Astrocyte (in vitro differentiated cells and primary cell): ENCODE results near the gene BIRC7. TPM values are rescaled to one million over a fixed set of nuclear protein-coding genes. Genes with fewer than 3 reads are reported as not detected.

Experiments used
- DNase-seq: peaks from one replicate; pipeline ENCODE4 v3.0.0-alpha.2; 2010; ENCODE audit warnings: low read depth
- FAIRE-seq: peaks from 2 replicates; lab custom pipeline; 2011; peaks lifted over from hg19 to GRCh38; lab: Jason Lieb, UNC
- H2AFZ ChIP-seq: 2 replicates; pipeline ENCODE4 v1.6.0; 2012; ENCODE audit warnings: low read depth, low read length, inconsistent platforms
- H3K27ac ChIP-seq: 2 replicates; pipeline ENCODE4 v1.5.1; 2011; ENCODE audit warnings: low read depth, low read length, inconsistent platforms
- H3K27me3 ChIP-seq: 2 replicates; pipeline ENCODE4 v1.6.0; 2011; ENCODE audit warnings: low read length, inconsistent platforms; ENCODE audit not compliant: insufficient read depth
- H3K36me3 ChIP-seq: 2 replicates; pipeline ENCODE4 v1.5.1; 2011; ENCODE audit warnings: low read length, inconsistent platforms; ENCODE audit not compliant: insufficient read depth
- H3K4me1 ChIP-seq: 2 replicates; pipeline ENCODE4 v1.5.1; 2011; ENCODE audit warnings: low read length, inconsistent platforms; ENCODE audit not compliant: insufficient read depth
- H3K4me2 ChIP-seq: 2 replicates; pipeline ENCODE4 v1.6.0; 2012; ENCODE audit warnings: low read length, inconsistent platforms
- H3K4me3 ChIP-seq: 2 replicates; pipeline ENCODE4 v1.5.1; 2011; ENCODE audit warnings: low read depth, mild to moderate bottlenecking, low read length, inconsistent platforms; ENCODE audit not compliant: insufficient read depth
- H3K79me2 ChIP-seq: 2 replicates; pipeline ENCODE4 v1.6.0; 2012; ENCODE audit warnings: mild to moderate bottlenecking, low read length, inconsistent platforms; ENCODE audit not compliant: insufficient read depth
- H3K9ac ChIP-seq: 2 replicates; pipeline ENCODE4 v1.6.0; 2012; ENCODE audit warnings: mild to moderate bottlenecking, low read length, inconsistent platforms
- H3K9me3 ChIP-seq: 2 replicates; pipeline ENCODE4 v1.5.1; 2012; ENCODE audit warnings: low read depth, mild to moderate bottlenecking, low read length, inconsistent platforms; ENCODE audit not compliant: insufficient read depth
- H4K20me1 ChIP-seq: 2 replicates; pipeline ENCODE4 v1.6.0; 2012; ENCODE audit warnings: low read length, inconsistent platforms; ENCODE audit not compliant: insufficient read depth
- H3K27ac Mint-ChIP-seq: one replicate; pipeline ENCODE4 v1.8.0; 2021; ENCODE audit warnings: mild to moderate bottlenecking, mixed read lengths; ENCODE audit not compliant: unreplicated experiment
- H3K27me3 Mint-ChIP-seq: one replicate; pipeline ENCODE4 v1.8.0; 2021; ENCODE audit warnings: low read depth, mixed read lengths; ENCODE audit not compliant: unreplicated experiment
- H3K36me3 Mint-ChIP-seq: one replicate; pipeline ENCODE4 v1.8.0; 2021; ENCODE audit warnings: low read depth, mixed read lengths; ENCODE audit not compliant: unreplicated experiment
- H3K4me1 Mint-ChIP-seq: one replicate; pipeline ENCODE4 v1.8.0; 2021; ENCODE audit warnings: low read depth, mixed read lengths; ENCODE audit not compliant: unreplicated experiment
- H3K4me3 Mint-ChIP-seq: one replicate; pipeline ENCODE4 v1.8.0; 2021; ENCODE audit warnings: mild to moderate bottlenecking, moderate library complexity, mixed read lengths; ENCODE audit not compliant: unreplicated experiment
- H3K9me3 Mint-ChIP-seq: one replicate; pipeline ENCODE4 v1.8.0; 2021; ENCODE audit warnings: mild to moderate bottlenecking, mixed read lengths; ENCODE audit not compliant: unreplicated experiment
- EZH2 ChIP-seq: IDR thresholded peaks from 2 replicates; pipeline ENCODE4 v1.6.1; 2012; ENCODE audit warnings: mild to moderate bottlenecking, low read length, inconsistent platforms; ENCODE audit not compliant: insufficient read depth
- total RNA-seq: library from RNA; stranded (reverse); gene quantifications from 2 replicates; pipeline ENCODE4 v1.2.1, GENCODE V29; 2021
- TF ChIP-seq, protein P1 (sequence below): IDR thresholded peaks from 2 replicates; pipeline ENCODE4 v1.5.1; 2011; ENCODE audit warnings: low read depth, mild to moderate bottlenecking, inconsistent platforms, low read length, moderate library complexity; ENCODE audit not compliant: insufficient read depth

Gene BIRC7
- total RNA-seq, 1 donor from 2014 or later: 3.3 TPM

DNA sequence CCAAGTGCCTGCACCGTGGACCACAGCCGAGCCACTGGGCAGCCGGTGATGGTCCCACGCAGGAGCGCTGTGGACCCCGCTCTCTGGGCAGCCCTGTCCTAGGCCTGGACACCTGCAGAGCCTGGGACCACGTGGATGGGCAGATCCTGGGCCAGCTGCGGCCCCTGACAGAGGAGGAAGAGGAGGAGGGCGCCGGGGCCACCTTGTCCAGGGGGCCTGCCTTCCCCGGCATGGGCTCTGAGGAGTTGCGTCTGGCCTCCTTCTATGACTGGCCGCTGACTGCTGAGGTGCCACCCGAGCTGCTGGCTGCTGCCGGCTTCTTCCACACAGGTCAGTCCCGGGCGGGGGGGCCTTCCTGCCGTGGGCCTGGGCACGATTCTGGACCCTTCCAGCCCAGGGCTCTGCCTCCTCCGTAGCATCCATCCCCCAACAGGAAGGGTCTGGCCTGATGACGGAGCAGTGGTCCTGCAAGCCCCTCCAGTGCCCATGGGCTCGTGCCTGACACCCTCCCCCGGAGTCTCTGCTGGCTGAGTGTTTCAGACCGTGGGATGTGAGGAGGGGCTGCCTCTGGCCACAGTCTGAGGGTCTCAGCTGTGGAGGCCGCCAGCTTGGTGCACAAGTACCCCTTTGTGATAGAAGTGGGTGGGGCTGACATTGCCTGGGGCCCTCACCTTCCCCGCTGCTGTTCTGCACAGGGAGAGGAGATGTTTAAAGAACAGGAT is 572 bp downstream of the BIRC7 start:
- H3K9ac ChIP-seq: no peak overlapping the region
- DNase-seq (no peak), FAIRE-seq (no peak)
- H3K4me3 ChIP-seq: no peak overlapping the region
- H3K79me2 ChIP-seq: no peaks in the 10 kb centered on the region
- TF ChIP-seq, protein P1, sequence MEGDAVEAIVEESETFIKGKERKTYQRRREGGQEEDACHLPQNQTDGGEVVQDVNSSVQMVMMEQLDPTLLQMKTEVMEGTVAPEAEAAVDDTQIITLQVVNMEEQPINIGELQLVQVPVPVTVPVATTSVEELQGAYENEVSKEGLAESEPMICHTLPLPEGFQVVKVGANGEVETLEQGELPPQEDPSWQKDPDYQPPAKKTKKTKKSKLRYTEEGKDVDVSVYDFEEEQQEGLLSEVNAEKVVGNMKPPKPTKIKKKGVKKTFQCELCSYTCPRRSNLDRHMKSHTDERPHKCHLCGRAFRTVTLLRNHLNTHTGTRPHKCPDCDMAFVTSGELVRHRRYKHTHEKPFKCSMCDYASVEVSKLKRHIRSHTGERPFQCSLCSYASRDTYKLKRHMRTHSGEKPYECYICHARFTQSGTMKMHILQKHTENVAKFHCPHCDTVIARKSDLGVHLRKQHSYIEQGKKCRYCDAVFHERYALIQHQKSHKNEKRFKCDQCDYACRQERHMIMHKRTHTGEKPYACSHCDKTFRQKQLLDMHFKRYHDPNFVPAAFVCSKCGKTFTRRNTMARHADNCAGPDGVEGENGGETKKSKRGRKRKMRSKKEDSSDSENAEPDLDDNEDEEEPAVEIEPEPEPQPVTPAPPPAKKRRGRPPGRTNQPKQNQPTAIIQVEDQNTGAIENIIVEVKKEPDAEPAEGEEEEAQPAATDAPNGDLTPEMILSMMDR: no peak
- no peak for TF ChIP-seq EZH2
- no peaks in the 10 kb centered on the region for H3K9me3 Mint-ChIP-seq
- no peaks in the 10 kb centered on the region for H3K9me3 ChIP-seq
- H3K27ac Mint-ChIP-seq: no peak overlapping the region
- H3K36me3 Mint-ChIP-seq: no peaks in the 10 kb centered on the region
- H4K20me1 ChIP-seq: no peaks in the 10 kb centered on the region
- H3K4me2 ChIP-seq: no peak overlapping the region
- H3K4me1 Mint-ChIP-seq: peaks cover 20% of the 10 kb centered on the region
- H3K36me3 ChIP-seq: no peaks in the 10 kb centered on the region
- peaks cover 30% of the 10 kb centered on the region for H3K4me1 ChIP-seq
- H2AFZ ChIP-seq: no peak overlapping the region
- no peak overlapping the region for H3K27ac ChIP-seq
- H3K27me3 ChIP-seq: no peaks in the 10 kb centered on the region
- H3K27me3 Mint-ChIP-seq: no peaks in the 10 kb centered on the region
- no peak overlapping the region for H3K4me3 Mint-ChIP-seq

DNA sequence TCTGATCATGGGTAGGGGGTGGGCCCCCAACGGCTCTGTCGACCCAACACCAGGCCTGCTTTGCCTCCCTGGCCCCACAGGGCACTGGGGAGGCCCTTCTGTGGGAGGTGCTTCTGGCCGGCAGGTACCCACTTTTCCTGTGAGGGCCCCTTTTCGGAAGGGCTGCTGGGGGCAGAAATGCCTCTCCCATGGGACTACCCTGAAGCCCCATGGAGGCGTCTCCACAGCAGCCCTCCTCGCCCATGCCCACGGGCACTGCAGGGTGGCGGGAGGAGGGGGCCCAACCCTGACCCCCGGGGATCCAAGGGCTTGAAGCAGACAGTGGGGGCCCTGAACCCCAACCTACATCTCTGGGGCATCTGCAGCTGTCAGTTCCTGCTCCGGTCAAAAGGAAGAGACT is 2.3 kb downstream of the BIRC7 start:
- H3K36me3 Mint-ChIP-seq: peaks cover 4% of the 10 kb centered on the region
- Histone ChIP-seq H4K20me1 (no peaks in the 10 kb centered on the region), H3K9me3 (no peaks in the 10 kb centered on the region), H3K27ac (no peak overlapping the region), H2AFZ (no peak overlapping the region), H3K4me3 (no peak overlapping the region), H3K27me3 (no peaks in the 10 kb centered on the region), H3K36me3 (no peaks in the 10 kb centered on the region), H3K4me1 (peaks cover 16% of the 10 kb centered on the region), H3K9ac (no peak overlapping the region), H3K4me2 (no peak overlapping the region), H3K79me2 (no peaks in the 10 kb centered on the region)
- H3K4me3 Mint-ChIP-seq: no peak overlapping the region
- H3K9me3 Mint-ChIP-seq: no peaks in the 10 kb centered on the region
- FAIRE-seq: no peak
- H3K4me1 Mint-ChIP-seq: peaks cover 3% of the 10 kb centered on the region
- H3K27ac Mint-ChIP-seq: no peak overlapping the region
- no peak for TF ChIP-seq EZH2
- TF ChIP-seq, protein P1: no peak
- no peaks in the 10 kb centered on the region for H3K27me3 Mint-ChIP-seq
- no peak for DNase-seq

DNA sequence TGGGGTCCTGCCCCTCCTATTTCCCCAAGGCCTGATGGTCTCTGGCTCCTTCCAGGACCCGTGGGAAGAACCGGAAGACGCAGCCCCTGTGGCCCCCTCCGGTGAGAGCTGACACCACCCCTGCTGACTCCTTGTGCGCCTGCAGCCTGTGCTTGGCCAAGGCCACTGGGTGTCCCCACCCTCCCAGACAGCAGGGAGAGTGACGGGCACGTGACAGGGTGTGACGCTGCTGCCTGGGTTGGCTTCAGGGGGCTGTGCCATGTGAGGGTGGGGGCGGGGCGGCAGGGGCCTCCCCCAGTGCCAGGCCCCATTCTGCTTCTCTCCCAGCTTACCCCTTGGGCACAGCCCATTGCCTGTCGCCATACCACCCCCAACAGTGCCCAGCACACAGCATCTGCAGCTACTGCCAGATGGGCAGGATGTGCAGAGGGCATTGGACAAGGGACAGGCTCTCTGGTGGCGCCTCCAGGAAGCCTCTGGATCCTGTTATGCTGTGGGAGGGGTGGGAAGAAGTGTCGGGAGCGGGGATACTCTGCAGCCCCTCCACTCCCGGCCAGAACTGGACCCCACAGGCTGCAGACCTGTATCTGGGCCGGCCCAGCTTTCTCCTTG is 2.9 kb downstream of the BIRC7 start:
- H2AFZ ChIP-seq: no peak overlapping the region
- no peak overlapping the region for H3K27ac ChIP-seq
- H3K36me3 Mint-ChIP-seq: peaks cover 4% of the 10 kb centered on the region
- H3K4me1 Mint-ChIP-seq: no peaks in the 10 kb centered on the region
- H3K27me3 ChIP-seq: no peaks in the 10 kb centered on the region
- no peak overlapping the region for H3K4me3 Mint-ChIP-seq
- no peak overlapping the region for H3K27ac Mint-ChIP-seq
- peaks cover 10% of the 10 kb centered on the region for H3K4me1 ChIP-seq
- no peak overlapping the region for H3K4me2 ChIP-seq
- H3K4me3 ChIP-seq: no peak overlapping the region
- no peak for TF ChIP-seq EZH2
- TF ChIP-seq, protein P1: no peak
- FAIRE-seq (no peak), DNase-seq (no peak)
- H4K20me1 ChIP-seq: no peaks in the 10 kb centered on the region
- H3K9ac ChIP-seq: no peak overlapping the region
- H3K9me3 ChIP-seq: no peaks in the 10 kb centered on the region
- H3K36me3 ChIP-seq: no peaks in the 10 kb centered on the region
- no peaks in the 10 kb centered on the region for H3K79me2 ChIP-seq
- no peaks in the 10 kb centered on the region for H3K9me3 Mint-ChIP-seq
- peaks cover 1% of the 10 kb centered on the region for H3K27me3 Mint-ChIP-seq
